ENCODE data around the gene STK32B.
"Not testable (repeated sequence)": the region's sequence is repeated elsewhere in the genome, so short reads cannot be mapped to it uniquely, and the experiment has no call there.

STK32B gene

DNA sequence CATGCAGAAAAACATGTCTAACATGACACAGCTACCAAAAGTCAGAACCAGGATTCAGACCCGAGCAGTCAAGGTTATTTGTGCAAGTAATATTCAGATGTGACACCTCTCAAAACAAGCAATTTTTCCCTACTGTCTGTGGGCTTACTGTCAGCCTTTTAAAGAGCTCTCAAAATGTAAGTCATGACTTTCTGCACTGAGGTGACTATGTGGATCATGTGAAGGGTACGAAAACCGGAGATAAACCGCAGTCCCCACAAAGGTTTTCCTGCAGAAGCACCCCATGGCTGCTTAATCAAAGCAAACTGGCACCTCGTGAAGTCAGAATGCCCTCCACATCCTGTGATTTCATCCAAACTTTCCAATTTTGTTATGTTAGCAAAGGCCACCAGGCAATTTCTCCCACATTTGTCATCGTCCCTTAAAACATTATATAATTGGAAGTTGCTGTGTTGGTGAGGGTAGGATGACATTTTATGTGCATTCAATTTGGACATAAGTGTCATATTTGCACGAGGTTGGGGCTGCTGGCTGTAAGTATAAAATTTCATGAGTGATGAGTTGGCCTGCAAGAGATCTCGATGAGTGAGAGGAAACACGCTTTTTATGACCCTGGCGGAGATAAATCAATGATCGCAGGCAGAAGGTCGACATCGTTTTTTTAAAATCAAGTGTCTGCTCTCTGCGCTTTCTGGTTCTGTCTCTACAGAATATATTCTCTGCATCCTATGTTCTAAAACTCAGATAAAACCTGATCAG lies 161.2 kb downstream of the STK32B start:
- FAIRE-seq = no peak

DNA sequence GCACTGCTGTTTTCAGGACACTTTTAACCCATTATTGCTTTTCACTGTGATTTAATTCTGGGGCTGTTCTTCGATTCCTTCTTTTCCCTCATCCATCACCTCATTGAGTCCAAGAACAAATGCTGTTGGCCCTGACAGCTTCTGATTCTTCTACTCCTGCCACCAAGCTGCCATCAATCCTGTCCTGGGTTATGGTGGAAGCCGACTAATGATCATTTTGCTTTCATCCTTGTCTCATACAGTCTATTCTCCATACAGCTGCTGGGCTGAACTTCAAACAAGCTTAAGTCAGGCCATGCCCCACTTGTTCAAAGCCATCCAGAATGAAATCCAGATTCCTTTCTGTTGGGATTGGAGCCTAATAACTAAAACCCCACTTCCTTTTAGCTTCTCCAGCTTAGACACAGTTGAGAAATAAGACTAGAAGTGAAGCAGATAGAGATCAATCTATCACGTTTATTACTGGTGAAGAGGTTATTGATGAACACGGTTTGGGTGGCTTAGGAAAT lies 161.9 kb downstream of the STK32B start:
- FAIRE-seq = no peak

DNA sequence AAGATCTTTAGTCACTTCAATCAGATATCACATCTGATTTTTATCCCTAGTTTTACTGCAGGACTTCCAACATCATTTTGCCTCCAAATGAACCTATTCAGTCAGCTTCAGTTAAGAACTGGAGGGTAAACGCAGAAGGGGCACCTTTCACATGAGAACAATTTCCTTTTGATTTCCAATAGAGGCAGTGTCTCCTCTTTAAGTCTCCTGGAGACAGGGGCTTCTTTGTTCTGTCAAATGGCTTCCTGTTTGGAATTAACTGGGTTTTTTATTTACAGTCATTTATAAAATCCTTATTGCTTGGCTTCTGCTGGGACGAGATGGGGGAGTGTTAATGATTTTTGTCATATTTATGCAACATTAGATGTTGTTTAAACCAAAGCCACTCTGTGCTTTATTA lies 164.0 kb downstream of the STK32B start:
- no peak for FAIRE-seq

DNA sequence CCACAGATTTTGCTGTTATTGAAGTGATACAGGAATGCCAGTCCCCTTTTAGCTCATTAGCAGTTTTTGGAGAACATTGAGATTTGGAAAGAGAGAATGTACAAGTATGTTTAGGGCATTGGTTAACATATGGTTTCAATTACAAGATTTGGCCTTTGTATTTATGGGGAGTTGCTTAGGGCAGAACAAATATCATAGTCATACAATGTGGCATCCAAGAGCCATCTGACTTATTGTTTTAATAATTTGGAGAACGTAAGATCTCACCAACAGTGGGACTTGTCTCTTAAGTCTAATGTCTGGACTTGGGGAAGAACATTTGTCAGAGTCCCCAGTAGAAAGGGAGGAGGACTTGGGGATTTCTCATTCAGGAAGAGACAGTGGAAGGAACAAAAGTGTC lies 166.1 kb downstream of the STK32B start:
- FAIRE-seq = no peak

DNA sequence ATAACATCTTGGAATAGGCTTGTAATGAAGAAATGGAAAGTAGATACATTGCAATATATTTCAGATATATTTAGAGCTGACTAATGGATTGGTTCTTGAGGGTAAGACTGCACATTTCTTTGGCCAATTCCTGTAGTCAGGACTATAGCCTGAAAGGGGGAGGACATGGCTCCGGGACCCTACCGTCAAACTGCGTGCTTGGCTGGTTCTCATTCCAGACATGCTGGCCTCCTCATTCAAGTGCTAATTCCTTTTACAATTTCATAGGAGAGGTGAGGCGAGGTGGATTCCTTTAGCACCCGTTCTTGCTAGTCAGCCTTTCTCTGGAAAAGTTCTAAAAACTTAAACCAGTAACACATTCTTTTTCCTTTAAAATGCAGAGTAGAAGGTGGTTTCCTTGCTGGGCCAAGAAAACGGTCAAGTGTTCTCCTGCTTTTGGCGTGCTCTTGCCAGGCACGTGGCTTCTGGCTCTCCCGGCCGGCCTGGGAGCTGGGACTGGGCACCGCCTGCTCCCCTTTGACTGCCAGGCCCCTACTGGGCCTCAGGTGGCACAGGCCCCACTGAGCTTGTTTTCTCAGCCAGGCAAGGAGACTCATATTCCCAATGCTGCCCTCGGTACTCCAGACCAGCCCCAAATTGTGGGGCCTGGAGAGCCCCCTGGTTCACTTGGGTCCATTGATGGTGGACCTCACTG lies 167.2 kb downstream of the STK32B start:
- no peak for FAIRE-seq

DNA sequence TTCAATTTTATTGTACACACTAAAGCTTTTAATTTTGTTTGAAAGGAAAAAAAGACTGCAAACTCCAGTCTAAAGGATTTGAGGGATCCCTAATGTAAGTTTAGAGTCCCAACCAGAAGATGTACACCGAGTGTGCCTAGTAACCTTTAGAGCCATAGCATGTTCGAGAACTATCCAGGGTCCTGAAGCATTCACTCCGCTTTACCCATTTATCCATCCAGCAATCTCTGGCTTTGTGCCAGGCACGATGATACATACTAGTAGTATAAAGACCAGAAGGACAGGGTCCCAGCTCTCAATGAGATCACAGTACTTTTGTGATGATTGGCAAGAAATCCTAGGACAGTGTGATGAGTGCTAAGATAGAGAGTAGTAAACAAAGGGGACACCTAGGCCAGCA lies 168.7 kb downstream of the STK32B start:
- FAIRE-seq = no peak

DNA sequence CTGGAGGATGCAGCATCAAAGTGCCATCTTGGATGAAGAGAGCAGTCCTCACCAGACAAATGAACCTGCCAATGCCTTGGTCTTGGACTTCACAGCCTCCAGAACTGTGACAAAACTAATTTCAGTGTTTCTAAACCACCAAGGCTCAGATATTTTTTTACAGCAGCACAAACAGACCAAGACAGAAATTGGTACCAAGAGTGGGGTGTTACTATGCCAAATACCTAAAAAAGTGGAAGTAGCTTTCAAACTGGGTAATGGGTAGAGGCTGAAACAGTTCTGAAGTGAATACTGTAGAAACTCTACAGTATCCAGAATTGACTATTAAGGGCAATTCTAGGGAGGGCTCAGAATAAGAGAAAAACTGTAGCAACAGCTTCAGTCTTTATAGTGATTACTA lies 170.8 kb downstream of the STK32B start:
- FAIRE-seq = no peak

DNA sequence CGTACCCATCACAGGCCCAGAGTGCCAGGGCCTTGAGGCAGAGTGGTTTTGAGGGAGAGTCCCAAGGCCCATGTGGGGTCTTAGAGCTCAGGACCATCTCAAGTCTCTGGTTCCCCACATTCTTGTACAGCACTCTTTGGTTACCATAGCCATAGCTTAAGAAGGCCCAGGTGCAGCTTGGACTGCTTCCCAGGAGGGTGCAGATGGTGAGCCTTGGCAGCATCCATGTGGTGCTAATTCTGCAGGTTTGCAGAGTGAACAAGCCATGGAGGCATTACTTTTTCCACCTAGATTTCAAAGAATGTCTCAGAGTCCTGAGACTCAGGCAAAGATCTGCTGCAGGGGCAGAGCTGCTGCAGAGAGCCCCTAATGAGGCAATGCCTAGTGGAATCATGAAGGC lies 171.7 kb downstream of the STK32B start:
- FAIRE-seq = no peak

DNA sequence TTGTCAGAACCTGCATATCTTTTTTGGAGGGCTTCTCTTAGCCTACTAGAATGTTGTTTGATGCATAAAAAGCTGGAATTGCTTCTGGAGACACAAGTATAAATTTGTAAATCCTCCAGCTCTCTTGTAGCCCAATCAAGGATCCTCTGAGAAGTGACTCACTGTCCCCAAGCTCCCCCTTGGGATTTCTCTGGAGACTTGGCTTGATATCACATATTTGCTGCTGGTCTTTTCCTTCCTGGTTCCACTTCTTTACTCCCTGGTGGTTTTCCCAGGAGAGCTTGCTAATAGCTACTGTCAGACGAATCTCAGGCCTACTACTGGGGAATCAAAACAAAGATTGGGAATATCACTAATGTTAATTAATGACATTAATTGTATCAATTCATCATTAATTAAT lies 173.1 kb downstream of the STK32B start:
- FAIRE-seq = no peak

DNA sequence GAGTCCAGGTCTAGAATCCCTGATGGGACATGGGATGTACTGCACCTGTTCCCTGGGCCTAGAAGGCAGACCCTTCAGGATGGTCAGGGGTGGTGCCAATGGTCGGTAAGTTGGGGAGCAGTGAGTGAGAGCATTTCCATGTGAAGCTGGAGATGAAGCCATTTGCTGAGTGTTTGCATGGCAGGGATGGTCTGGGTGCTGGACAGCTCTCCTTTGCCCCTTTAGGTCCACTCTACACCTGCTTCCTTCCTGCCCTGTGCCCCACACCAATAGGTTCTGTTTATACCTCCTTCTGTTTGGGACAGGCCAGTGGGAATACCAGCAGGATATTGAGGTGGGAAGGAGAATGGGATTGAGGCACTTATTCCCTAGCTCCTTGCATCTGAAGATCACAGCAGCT lies 181.3 kb downstream of the STK32B start:
- FAIRE-seq = no peak

DNA sequence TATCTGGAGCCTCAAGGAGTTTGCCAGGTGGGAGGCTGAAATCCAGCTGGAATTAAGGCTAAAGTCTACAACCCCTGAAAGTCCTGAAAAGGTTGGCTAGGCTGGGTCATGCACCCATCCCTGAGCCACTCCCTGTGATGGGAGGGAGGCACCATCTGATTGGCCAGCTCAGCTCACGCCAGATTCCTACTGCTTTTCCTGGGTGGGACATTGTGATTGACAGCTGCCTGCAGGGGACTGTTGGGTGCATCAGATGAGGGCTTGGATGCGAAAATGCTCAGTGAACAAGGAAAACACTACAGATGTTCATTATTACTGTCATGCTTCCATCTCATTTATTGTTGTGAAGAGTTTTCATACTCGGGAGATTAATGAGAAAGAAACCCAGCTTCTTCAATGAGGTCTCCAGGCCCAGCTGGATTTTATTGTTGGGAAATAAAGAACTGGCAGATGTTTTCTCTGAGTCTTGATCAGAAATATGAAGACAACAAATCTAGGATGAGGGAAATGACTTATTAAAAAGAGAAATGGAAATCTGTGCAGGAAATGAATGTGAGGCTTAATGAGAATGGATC lies 185.9 kb downstream of the STK32B start:
- no peak for FAIRE-seq

DNA sequence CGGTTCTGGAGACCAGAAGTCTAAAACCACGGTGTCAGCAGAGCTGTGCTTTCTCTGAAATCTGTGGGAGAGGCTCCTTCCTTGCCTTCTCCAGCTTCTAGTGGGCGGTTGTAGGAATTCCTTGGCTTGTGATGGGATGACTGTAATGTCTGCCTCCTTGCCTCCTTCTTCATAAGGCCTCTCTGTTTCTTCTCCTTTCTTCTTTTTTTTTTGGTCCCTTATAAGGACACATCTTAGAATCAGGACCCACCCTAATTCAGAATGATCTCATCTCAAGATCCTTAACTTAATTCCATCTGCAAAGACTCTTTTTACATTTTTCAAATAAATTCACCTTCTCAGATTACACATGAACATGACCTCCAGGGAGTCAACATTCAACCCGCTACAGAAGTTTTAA lies 186.9 kb downstream of the STK32B start:
- FAIRE-seq = no peak

DNA sequence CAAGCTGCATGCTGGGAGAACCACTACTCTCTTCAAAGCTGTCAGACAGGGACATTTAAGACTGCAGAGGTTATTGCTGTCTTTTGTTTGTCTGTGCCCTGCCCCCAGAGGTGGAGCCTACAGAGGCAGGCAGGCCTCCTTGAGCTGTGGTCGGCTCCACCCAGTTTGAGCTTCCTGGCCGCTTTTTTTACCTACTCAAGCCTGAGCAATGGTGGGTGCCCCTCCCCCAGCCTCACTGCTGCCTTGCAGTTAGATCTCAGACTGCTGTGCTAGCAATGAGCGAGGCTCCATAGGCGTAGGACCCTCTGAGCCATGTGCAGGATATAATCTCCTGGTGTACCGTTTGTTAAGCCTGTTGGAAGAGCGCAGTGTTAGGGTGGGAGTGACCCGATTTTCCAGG lies 195.8 kb downstream of the STK32B start:
- FAIRE-seq = not testable (repeated sequence)

DNA sequence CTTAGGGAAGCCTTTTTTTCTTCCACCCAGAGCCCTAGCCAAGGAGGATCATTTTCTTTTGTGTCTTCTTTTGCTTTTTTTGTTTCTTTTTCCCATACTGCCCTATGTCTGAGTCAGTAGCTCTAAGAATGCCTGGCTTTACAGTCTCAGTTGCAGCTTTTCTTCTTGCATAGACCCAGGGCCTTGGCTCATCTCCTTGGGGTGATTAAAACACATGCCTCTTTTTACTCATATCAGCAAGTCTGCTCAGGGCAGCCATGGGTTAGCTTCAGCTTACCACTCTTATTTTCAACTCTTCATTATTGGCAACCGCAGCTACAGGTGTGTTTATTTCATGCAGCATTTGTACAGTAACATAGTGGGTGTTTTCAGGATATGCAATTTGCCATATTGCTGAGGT lies 196.5 kb downstream of the STK32B start:
- FAIRE-seq = no peak

DNA sequence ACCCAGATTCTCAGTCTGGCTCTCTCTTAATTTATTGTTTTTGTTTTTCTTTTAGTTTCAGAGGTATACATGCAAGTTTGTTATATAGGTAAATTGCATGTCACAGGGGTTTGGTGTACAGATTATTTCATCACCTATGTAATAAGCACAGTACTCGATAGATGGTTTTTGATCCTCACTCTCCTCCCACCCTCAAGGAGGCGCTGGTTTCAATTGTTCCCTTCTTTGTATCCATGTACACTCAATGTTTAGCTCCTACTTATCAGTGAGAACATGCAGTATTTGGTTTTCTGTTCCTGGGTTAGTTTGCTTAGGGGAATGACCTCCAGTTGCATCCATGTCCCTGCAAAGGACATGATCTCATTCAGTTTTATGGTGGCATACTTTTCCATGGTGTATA lies 198.4 kb downstream of the STK32B start:
- no peak for FAIRE-seq

DNA sequence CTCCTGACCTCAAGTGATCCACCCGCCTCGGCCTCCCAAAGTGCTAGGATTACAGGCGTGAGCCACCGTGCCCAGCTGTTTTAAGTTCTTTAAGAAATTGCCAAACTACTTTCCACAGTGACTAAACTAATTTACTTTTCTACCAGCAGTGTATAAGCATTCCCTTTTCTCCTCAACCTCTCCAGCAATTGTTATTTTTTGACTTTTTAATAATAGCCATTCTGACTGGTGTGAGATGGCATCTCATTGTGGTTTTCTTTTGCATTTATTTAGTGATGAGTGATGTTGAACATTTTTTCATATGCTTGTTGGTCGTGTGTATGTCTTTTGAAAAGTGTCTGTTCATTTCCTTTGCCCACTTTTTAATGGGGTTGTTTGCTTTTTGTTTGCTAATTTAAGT lies 199.3 kb downstream of the STK32B start:
- FAIRE-seq = not testable (repeated sequence)

DNA sequence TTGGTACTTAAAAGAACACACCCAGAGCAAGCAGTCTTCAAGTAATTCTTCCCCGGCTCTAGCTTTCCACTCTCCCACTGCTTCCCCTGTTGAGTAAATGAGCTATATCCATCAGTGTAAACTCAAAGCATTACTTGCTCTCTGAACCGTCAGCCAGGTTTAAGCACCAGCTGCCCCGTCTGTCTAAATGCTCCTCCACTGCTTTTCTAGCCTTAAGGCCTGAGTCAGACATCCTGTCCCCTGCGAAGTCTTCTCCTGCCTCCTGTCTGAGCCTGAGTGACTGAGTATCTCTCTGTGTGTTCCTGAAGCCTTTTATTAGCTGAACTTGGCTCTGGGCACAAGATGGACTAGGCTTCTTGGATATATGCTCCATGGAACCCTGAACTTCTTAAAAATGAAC lies 205.1 kb downstream of the STK32B start:
- FAIRE-seq = no peak

DNA sequence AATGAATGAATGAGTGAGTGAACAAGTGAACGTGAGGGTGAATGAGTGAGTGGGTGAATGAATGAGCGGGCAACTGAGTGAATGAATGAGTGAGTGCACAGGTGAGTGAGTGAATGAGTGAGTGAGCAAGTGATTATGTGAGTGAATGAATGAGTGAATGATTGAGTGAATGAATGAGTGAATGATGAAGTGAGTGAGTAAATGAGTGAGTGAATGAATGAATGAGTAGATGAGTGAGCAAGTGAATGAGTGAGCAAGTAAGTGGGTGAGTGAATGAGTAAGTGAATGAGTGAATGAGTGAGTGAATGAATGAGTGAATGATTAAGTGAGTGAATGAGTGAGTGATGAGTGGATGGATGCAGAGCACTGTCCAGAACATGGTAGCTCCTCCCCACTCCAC lies 205.8 kb downstream of the STK32B start:
- no peak for FAIRE-seq

DNA sequence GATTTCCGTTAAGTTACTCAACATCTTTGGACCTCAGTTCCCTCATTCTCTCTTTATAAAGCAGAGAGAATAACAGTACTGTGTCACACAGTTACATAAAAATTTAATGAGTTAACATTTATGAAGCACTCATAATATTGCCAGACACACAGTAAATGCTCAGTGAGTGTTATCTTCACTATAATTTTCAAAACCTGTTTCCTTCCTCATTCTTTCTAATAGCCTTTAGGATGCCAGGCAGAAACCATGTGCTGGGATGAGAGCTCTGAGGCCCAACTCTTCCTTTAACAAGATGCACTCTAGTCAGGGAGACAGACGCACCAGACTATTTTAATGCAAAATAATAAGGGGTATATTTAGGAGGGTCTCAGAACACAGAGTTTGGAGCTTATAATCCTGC lies 208.2 kb downstream of the STK32B start:
- FAIRE-seq = no peak

DNA sequence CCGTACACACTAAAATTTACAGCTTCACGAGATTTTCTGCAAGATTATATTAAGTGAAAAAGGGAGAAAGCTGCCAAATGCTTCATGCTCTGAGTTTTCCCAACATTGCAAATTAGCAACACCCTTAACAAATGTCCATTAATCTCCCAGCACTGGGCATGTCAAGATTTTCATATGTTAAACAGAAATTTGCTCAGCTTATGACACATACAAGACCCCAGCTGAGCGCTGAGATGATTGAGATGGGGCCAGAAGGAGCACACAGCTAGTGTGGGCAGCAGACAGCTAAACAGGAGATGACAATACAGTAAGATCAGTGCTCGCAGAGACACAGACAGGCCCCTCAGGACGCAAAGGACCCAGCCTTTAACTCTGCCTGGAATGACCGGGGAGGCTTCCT lies 208.8 kb downstream of the STK32B start:
- FAIRE-seq = no peak

DNA sequence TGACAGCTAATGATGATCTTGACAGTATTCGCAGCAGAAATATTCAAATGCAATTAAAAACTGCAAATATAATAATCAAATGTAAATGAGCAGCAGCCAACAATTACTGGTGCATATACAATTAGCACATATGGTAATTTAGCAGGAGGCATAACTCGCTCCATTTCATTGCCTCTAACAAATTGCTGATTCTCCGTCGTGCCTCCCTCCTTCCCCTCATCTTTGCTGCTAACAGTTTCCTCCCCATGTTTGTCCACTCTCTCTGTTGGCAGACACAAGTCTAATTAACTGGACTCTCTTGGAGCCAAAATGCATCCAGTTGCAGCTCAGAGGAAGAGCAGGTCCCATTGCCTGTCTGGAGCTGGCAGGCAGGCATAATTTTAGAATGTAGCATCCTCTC lies 210.6 kb downstream of the STK32B start:
- FAIRE-seq = no peak

DNA sequence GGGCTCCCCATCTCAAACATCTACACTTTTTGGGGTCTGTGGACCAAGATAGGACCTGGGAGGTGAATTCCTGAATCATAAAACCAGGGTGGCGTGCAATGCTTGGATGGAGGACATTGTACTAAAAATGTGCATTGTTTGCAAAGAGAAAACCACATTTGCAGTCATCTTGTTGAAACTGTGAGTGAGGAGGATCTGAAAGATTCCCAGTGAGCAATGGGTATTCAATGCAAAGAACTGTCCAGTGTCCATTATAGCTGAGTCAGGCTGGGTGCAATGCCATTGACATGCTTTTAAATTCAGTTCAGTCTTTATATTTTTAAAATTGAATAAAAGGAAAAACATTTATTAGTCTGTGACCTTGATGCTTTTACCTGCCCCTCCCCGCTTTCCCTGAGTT lies 215.7 kb downstream of the STK32B start:
- no peak for FAIRE-seq

DNA sequence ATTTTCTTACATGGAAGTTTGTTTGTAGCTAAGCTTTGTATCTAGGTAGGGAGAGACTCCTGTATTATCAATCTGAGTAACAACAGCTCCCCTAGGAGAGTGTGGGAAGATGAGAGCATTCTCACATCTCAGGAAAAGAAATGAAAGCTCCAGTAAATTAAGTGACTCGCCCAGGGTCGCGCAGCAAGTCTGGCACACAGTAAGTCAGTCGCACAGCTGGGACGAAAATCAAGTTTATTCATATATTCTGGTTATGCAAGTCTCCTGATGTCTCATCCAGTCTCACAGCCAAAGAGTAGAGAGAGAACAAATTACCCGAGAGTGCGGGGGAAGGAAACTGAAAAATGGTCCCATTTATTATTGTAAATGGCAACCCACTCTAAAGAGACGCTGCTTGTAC lies 216.1 kb downstream of the STK32B start:
- no peak for FAIRE-seq

DNA sequence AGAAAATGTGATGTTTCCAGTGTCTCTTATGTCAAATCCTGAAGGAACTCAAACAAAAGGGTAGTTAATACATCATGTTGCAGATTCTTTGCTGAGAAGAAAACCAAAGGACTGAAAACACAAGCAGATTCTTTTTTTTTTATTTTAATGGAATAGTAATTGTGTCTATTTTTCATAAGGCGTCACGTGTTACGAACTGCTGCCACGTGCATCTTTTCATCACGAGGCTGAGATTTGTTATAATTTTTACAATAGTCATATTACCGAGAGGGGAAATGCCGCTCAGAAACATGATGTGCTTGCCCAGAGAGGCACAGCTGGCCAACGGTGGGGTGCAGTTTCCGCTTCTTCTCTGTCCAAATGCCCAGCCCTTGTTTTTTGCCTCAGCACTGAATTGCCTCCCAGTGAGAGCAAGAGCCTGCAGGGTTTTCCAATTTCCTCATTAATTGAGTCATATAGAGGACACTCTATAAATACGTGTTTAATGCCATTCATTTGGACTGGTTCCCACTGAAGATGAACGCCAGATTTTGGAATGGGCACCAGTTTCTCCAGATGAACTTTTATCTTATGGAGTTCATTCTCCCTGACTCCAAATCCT lies 225.3 kb downstream of the STK32B start:
- FAIRE-seq = no peak

All from endometrium (tissue), 2 donors.